SK-N-MC (cell line): ENCODE results near the gene FRMD6.
A peak's percentile ranks its signal among the peaks of the same experiment; 100 is the strongest.

ENCODE experiments used
- DNase-seq: peaks from one replicate; pipeline ENCODE4 v3.0.0-alpha.2; 2011; ENCODE audit warnings: low read depth, low spot score
- H3K27ac ChIP-seq: fragments of 200-600 bp; sonication (generic); 2 replicates; pipeline ENCODE4 v1.5.1; 2016; ENCODE audit warnings: mixed run types
- H3K36me3 ChIP-seq: fragments of 200-600 bp; sonication (generic); 2 replicates; pipeline ENCODE4 v1.6.1; 2017; ENCODE audit warnings: antibody characterized with exemption, low read length, mixed read lengths; ENCODE audit not compliant: insufficient read depth
- H3K4me3 ChIP-seq: fragments of 200-600 bp; sonication (generic); 2 replicates; pipeline ENCODE4 v1.5.1; 2016
- H3K9ac ChIP-seq: fragments of 200-600 bp; sonication (generic); 2 replicates; pipeline ENCODE4 v1.8.0; 2017; ENCODE audit warnings: mixed run types, mixed read lengths; ENCODE audit not compliant: insufficient read length
- H3K9me3 ChIP-seq: fragments of 200-600 bp; sonication (generic); 2 replicates; pipeline ENCODE4 v1.6.1; 2017; ENCODE audit warnings: low read depth, mild to moderate bottlenecking, antibody characterized with exemption, low read length, moderate library complexity, mixed read lengths
- EZH2 ChIP-seq: fragments of 200-600 bp; sonication (generic); IDR thresholded peaks from one replicate; pipeline ENCODE4 v1.6.1; 2017; ENCODE audit warnings: antibody characterized with exemption
- FOXP2 ChIP-seq: optimal IDR thresholded peaks from 2 replicates; pipeline ENCODE3; 2011; ENCODE audit warnings: mild to moderate bottlenecking, moderate library complexity; ENCODE audit not compliant: insufficient read depth; ENCODE audit errors: extremely low read length, control extremely low read depth
- POLR2AphosphoS5 ChIP-seq: IDR thresholded peaks from 2 replicates; pipeline ENCODE4 v1.6.1; 2012; ENCODE audit warnings: mild to moderate bottlenecking, low read depth, low read length, borderline replicate concordance

Gene FRMD6

DNA sequence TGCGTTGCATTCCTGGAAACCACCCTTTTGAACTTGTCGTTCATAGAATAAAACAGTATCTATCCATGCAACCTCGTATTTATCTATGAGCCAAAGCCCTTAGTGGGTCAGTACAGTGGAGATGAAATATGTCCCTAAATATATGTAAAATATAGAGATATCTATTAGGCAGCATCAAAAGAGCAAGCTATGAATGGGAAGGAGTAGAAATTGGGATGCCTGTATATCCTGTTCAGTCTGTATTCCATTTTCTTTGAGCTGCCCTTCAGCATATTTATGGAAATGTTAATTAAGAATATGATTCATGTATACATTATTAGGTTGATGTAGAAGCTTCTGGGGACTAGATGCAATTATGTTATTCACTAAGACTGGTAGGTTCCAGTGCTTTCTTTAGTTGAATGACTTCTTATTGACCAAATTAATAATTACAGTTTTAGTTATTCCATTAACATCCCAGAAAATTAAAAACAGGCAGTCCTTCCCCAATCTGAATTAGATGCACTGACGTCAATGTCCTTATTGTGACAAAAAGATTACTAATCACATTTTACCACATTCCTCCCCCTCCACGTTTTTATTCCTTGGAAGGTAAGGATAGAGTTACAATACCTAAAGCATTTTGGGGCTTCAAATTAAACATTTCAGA lies 11.9 kb upstream of the FRMD6 start:
- no peak for DNase-seq
- H3K36me3 ChIP-seq = no peaks in the 10 kb centered on the region
- no peak for TF ChIP-seq POLR2AphosphoS5
- TF ChIP-seq EZH2 = no peak
- no peak for TF ChIP-seq FOXP2

DNA sequence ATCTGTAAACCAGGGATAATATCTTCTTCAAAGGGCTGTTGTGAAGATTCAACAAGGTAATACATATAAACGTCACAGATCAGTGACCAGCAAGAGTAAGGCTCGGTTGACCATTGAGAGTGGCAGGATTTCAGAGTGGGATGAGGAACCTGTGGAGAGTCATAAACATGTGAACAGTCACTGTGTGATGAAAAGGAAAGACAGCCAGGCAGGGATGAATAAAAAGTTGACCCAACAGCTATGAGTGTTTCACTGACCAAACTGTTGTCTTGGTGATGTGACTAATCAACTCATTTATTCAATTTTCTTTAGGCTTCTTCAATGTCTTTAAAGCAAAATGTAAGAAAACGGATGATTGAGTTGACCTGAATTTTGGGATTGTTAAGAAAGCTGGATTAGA lies 8.6 kb upstream of the FRMD6 start:
- DNase-seq = no peak
- TF ChIP-seq POLR2AphosphoS5 (no peak), FOXP2 (no peak), EZH2 (no peak)
- no peak overlapping the region for H3K27ac ChIP-seq
- no peak overlapping the region for H3K4me3 ChIP-seq
- no peaks in the 10 kb centered on the region for H3K9me3 ChIP-seq
- H3K9ac ChIP-seq = no peak overlapping the region
- no peaks in the 10 kb centered on the region for H3K36me3 ChIP-seq

More for the DNA sequence above, 11.9 kb upstream of the FRMD6 start:
- no peak overlapping the region for H3K27ac ChIP-seq
- H3K9me3 ChIP-seq = no peaks in the 10 kb centered on the region
- H3K4me3 ChIP-seq = no peak overlapping the region
- no peak overlapping the region for H3K9ac ChIP-seq

DNA sequence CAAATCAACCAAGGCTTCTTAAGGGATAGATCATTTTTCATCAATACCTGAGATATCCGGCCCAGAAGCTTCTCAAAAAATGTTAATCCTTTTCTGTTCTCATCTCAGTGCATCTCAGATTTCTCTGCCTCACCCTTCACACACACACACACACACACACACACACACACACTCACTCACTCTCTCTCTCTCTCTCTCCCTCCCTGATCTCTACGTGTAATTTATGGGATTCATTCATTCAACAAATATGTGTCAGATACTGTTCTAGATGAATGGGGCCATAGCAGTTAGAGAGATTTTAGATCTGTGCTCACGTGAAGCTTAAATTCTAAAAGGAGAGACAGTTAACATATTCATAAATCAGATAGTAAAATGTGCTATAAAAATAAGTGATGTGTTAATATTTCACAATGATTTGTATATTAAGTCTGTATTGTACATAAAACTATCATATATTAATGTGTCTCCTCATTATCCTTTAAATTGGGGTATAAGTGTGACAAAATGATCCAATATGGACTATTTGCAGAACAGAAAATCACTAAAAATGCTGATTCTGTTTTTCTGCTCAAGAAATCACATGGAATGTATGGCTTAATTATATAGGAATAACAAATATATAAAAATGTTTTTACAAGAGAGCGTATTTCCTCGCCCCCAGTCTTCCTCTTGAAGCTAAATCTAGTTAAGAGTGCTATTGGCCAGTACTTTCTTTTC lies 7.3 kb upstream of the FRMD6 start:
- Histone ChIP-seq H3K27ac (peak overlapping the region; percentile 52; the same call in 1 of the 2 replicates), H3K36me3 (no peaks in the 10 kb centered on the region), H3K9ac (no peak overlapping the region), H3K4me3 (peak overlapping the region; percentile 4; the same call in 1 of the 2 replicates), H3K9me3 (no peaks in the 10 kb centered on the region)
- no peak for TF ChIP-seq FOXP2
- TF ChIP-seq EZH2 = no peak
- no peak for TF ChIP-seq POLR2AphosphoS5
- no peak for DNase-seq

DNA sequence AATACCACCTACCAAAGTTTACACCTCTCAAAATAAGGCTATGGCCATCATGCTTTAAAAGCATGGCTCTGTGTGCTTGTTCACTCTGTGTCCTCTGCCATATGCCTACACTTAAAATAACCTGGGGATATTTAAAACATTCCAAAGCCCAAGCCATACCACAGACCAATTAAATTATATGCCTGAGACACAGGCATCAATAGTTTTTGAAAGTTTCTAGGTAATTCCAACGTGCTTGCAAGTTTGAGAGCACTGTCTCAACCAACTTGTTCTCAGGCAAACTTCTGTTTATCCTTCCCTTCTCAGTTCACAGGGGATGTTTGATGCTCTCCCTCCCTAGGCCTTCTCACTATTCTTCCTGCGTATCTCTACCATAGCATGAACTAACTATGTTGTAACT lies 3.4 kb upstream of the FRMD6 start:
- no peaks in the 10 kb centered on the region for H3K36me3 ChIP-seq
- DNase-seq = no peak
- H3K9me3 ChIP-seq = no peaks in the 10 kb centered on the region
- H3K4me3 ChIP-seq = no peak overlapping the region
- H3K27ac ChIP-seq = no peak overlapping the region
- TF ChIP-seq FOXP2 = no peak
- TF ChIP-seq EZH2 = no peak
- no peak for TF ChIP-seq POLR2AphosphoS5
- no peak overlapping the region for H3K9ac ChIP-seq

DNA sequence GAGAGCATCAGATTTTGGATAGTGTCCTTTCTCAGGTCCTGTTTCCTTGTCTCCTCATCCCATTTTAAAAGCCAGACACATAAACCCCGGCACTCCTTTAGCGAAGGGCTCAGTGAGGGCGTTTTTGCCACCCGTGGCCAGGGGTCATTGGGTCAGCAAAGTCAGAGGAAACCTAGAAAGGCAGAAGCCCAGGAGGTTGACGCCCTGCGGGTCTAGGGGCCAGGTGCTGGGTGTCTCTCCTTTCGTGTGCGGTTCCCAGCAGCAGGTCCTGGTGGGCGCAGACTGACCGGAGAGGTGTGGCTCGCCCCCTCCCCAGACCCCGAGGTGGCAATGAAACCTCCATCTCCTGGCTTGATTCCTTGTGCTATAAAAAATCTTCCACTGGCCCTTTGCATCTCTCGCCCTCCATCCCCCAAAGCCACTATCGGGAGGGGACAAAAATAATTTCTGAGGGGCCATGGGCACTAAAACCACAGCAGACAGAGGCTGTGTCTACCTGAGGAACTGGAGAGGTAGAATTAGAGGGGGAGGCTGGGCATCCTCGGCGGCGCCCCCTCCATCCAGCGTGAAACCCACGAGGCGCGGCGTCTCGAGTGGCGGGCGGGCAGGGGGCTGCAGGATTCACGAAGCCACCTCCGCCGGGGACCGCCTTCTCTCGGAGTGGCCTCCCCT lies 858 bp upstream of the FRMD6 start:
- Histone ChIP-seq H3K9me3 (no peaks in the 10 kb centered on the region), H3K4me3 (peak overlapping the region; percentile 89), H3K9ac (peak overlapping the region; percentile 92), H3K27ac (peak overlapping the region; percentile 79; the same call in 1 of the 2 replicates), H3K36me3 (no peaks in the 10 kb centered on the region)
- no peak for TF ChIP-seq FOXP2
- TF ChIP-seq POLR2AphosphoS5 = no peak
- TF ChIP-seq EZH2 = no peak
- DNase-seq = no peak

DNA sequence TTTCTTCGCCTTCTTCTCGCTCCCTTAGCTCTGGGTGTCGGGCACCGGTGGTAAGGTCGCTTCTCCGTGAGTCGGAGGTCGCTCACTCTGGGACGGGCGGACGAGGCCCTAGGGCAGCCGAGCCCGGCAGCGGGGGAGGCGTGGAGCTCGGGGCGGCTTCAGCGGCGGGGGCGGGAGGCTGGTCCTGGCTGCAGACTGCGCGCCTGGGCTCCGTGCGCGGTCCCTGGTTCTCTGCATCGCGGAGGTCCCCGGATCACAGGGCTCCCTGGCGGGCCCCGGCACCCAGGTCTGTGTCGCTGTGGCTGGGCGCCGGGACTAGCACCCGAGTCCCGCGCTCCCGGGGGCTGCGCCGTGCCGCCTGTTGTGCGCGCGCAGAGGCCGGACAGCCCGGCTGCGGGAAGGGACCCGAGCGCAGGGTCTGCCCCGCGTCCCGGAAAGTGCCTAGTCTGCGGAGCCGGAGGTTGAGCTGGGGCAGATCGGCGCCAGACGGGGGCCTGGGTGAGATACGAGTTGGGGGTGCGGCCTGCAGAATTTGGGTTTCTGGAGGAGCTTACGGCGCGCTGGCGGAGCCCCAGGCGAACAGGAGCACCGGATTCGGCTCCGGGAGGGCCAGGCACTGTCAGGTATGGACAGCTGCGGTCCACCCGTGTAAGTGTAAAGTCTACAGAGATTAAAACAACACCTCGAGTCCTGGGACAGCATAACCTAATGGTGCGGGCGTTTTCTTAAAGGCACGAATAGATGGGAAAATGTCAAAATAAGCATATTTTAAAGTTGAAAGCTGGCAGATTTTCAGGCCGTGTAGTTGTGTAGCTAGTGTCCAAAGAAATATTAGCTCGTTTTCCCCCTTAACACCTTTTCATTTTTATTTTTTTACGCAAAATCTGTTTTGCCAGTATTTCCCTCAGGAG lies 713 bp downstream of the FRMD6 start:
- no peak for DNase-seq
- Histone ChIP-seq H3K9me3 (no peaks in the 10 kb centered on the region), H3K4me3 (peak overlapping the region; percentile 95), H3K27ac (peak overlapping the region; percentile 97), H3K9ac (peak overlapping the region; percentile 86), H3K36me3 (no peaks in the 10 kb centered on the region)
- TF ChIP-seq POLR2AphosphoS5 (no peak), EZH2 (no peak), FOXP2 (no peak)

DNA sequence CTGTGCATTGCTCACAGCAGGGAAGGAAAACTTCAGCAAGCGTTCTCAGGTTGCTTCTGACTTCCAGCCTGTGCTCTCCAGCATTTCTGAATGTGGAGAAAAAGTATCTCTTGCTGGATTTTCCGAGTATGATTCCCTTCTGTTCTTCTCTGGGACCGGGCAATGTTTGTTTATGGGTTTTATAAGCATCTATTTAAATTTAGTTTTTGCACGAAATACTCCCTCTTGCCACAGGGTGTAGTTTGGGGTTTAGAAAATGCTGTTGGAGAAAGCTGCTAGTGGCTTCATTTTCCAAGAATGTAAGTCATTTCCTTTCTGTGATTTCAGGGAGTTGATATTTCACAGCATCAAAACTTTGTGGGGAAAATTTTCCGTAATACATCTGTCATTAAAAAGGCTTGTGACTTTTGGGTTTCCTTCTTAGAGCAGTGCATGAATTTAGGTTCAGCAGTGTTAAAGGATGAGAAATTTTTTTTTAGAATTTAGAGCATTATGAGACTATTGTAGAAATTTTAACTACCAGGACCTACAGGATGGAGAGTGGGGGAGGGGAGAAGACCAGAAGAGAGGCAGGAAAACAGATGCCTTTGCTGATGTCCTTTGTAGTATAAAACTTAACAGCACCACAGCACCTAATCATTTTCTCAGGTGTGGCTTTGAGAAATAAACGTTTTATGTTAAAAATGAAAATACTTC lies 1.5 kb downstream of the FRMD6 start:
- peak overlapping the region; percentile 97 for H3K27ac ChIP-seq
- peak; percentile 89 for DNase-seq
- TF ChIP-seq POLR2AphosphoS5 (no peak; the same call in 1 of the 2 replicates), EZH2 (no peak), FOXP2 (peak; percentile 32)
- peak overlapping the region; percentile 95 for H3K4me3 ChIP-seq
- H3K36me3 ChIP-seq = no peaks in the 10 kb centered on the region
- H3K9ac ChIP-seq = peak overlapping the region; percentile 86
- no peaks in the 10 kb centered on the region for H3K9me3 ChIP-seq
